ENCODE measurements around the gene MRPL12.

MRPL12 gene

GRCh38 chr17:81687770-81688541 lies 15.2 kb upstream of the MRPL12 start:
- 97% methylated on average over 40 of the region's 41 CpGs for WGBS (ENCODE audit: insufficient coverage)
- H3K27ac ChIP-seq (ENCODE audit: insufficient read depth in 1 of 2, low read depth in 1 of 2, low read length in 2 of 2, poor library complexity in 1 of 2, severe bottlenecking in 2 of 2), result no peak overlapping the region
- no peak overlapping the region for H3K4me3 ChIP-seq (ENCODE audit: control insufficient read depth in 1 of 7, extremely low read depth in 1 of 7, insufficient read depth in 4 of 7, low read depth in 2 of 7, low read length in 6 of 7)
- H3K4me1 ChIP-seq (ENCODE audit: control extremely low read depth in 1 of 4, control insufficient read depth in 4 of 4, insufficient read depth in 4 of 4, low read length in 3 of 4), result peaks cover 9 to 18% (median 15%) of the 10 kb centered on the region in 4 experiments
- DNase-seq, result no peak
- peaks cover 8 to 74% (median 46%) of the 10 kb centered on the region in 4 experiments for H3K36me3 ChIP-seq (ENCODE audit: control insufficient read depth in 4 of 4, insufficient read depth in 4 of 4, low read length in 3 of 4)
- no peaks in the 10 kb centered on the region for H3K27me3 ChIP-seq (replicated peaks in 2 of 5; ENCODE audit: control insufficient read depth in 4 of 5, insufficient read depth in 5 of 5, low read length in 4 of 5)
- POLR2A ChIA-PET, result no interaction called here
- no peaks in the 10 kb centered on the region for H3K9me3 ChIP-seq (ENCODE audit: control extremely low read depth in 1 of 5, control insufficient read depth in 4 of 5, insufficient read depth in 2 of 5, low read depth in 1 of 5, low read length in 4 of 5)
- CTCF ChIA-PET, result no interaction called here

GRCh38 chr17:81688616-81689015 lies 14.6 kb upstream of the MRPL12 start:
- 97% methylated on average over 14 of the region's 14 CpGs for WGBS (ENCODE audit: insufficient coverage)
- Histone ChIP-seq H3K27me3 (replicated peaks in 2 of 5; ENCODE audit: control insufficient read depth in 4 of 5, insufficient read depth in 5 of 5, low read length in 4 of 5) (no peaks in the 10 kb centered on the region), H3K27ac (ENCODE audit: insufficient read depth in 1 of 2, low read depth in 1 of 2, low read length in 2 of 2, poor library complexity in 1 of 2, severe bottlenecking in 2 of 2) (no peak overlapping the region), H3K36me3 (ENCODE audit: control insufficient read depth in 4 of 4, insufficient read depth in 4 of 4, low read length in 3 of 4) (peaks cover 8 to 78% (median 49%) of the 10 kb centered on the region in 4 experiments), H3K4me3 (ENCODE audit: control insufficient read depth in 1 of 7, extremely low read depth in 1 of 7, insufficient read depth in 4 of 7, low read depth in 2 of 7, low read length in 6 of 7) (no peak overlapping the region), H3K4me1 (ENCODE audit: control extremely low read depth in 1 of 4, control insufficient read depth in 4 of 4, insufficient read depth in 4 of 4, low read length in 3 of 4) (peaks cover 9 to 16% (median 15%) of the 10 kb centered on the region in 4 experiments), H3K9me3 (ENCODE audit: control extremely low read depth in 1 of 5, control insufficient read depth in 4 of 5, insufficient read depth in 2 of 5, low read depth in 1 of 5, low read length in 4 of 5) (no peaks in the 10 kb centered on the region)
- CTCF ChIA-PET, result no interaction called here
- POLR2A ChIA-PET, result no interaction called here
- no peak for DNase-seq

GRCh38 chr17:81690066-81690465 lies 13.1 kb upstream of the MRPL12 start:
- ChIA-PET CTCF (interaction anchor here (1.2 kb wide), 1 partner anchor 14 kb away, joined by 3 read pairs; no protein-coding TSS in a partner anchor), POLR2A (no interaction called here)
- DNase-seq, result no peak
- H3K27ac ChIP-seq (ENCODE audit: insufficient read depth in 1 of 2, low read depth in 1 of 2, low read length in 2 of 2, poor library complexity in 1 of 2, severe bottlenecking in 2 of 2), result no peak overlapping the region
- H3K9me3 ChIP-seq (ENCODE audit: control extremely low read depth in 1 of 5, control insufficient read depth in 4 of 5, insufficient read depth in 2 of 5, low read depth in 1 of 5, low read length in 4 of 5), result no peaks in the 10 kb centered on the region
- H3K27me3 ChIP-seq (replicated peaks in 2 of 5; ENCODE audit: control insufficient read depth in 4 of 5, insufficient read depth in 5 of 5, low read length in 4 of 5), result no peaks in the 10 kb centered on the region
- H3K4me3 ChIP-seq (ENCODE audit: control insufficient read depth in 1 of 7, extremely low read depth in 1 of 7, insufficient read depth in 4 of 7, low read depth in 2 of 7, low read length in 6 of 7), result no peak overlapping the region
- H3K36me3 ChIP-seq (ENCODE audit: control insufficient read depth in 4 of 4, insufficient read depth in 4 of 4, low read length in 3 of 4), result peaks cover 8 to 93% (median 56%) of the 10 kb centered on the region in 4 experiments
- WGBS (ENCODE audit: insufficient coverage), result 91% methylated on average over 18 of the region's 18 CpGs
- peaks cover 3 to 6% (median 4%) of the 10 kb centered on the region in 4 experiments for H3K4me1 ChIP-seq (ENCODE audit: control extremely low read depth in 1 of 4, control insufficient read depth in 4 of 4, insufficient read depth in 4 of 4, low read length in 3 of 4)

- H3K4me3 ChIP-seq (ENCODE audit: control insufficient read depth in 1 of 7, extremely low read depth in 1 of 7, insufficient read depth in 4 of 7, low read depth in 2 of 7, low read length in 6 of 7), result no peak overlapping the region
- no peaks in the 10 kb centered on the region for H3K27me3 ChIP-seq (replicated peaks in 2 of 5; ENCODE audit: control insufficient read depth in 4 of 5, insufficient read depth in 5 of 5, low read length in 4 of 5)
- WGBS (ENCODE audit: insufficient coverage), result 94% methylated on average over 14 of the region's 17 CpGs
- peaks cover 6 to 98% (median 57%) of the 10 kb centered on the region in 4 experiments for H3K36me3 ChIP-seq (ENCODE audit: control insufficient read depth in 4 of 4, insufficient read depth in 4 of 4, low read length in 3 of 4)
- ChIA-PET CTCF (interaction anchor here (1.2 kb wide), 1 partner anchor 15 kb away, joined by 3 read pairs; no protein-coding TSS in a partner anchor), POLR2A (no interaction called here)
- H3K4me1 ChIP-seq (ENCODE audit: control extremely low read depth in 1 of 4, control insufficient read depth in 4 of 4, insufficient read depth in 4 of 4, low read length in 3 of 4), result peaks cover 0 to 1% (median 0%) of the 10 kb centered on the region in 4 experiments
- H3K9me3 ChIP-seq (ENCODE audit: control extremely low read depth in 1 of 5, control insufficient read depth in 4 of 5, insufficient read depth in 2 of 5, low read depth in 1 of 5, low read length in 4 of 5), result no peaks in the 10 kb centered on the region
- no peak for DNase-seq
- no peak overlapping the region for H3K27ac ChIP-seq (ENCODE audit: insufficient read depth in 1 of 2, low read depth in 1 of 2, low read length in 2 of 2, poor library complexity in 1 of 2, severe bottlenecking in 2 of 2)
Observed at GRCh38 chr17:81690549-81690948, 12.6 kb upstream of the MRPL12 start.

GRCh38 chr17:81691196-81691595 lies 12.0 kb upstream of the MRPL12 start:
- Histone ChIP-seq H3K4me1 (ENCODE audit: control extremely low read depth in 1 of 4, control insufficient read depth in 4 of 4, insufficient read depth in 4 of 4, low read length in 3 of 4) (no peaks in the 10 kb centered on the region), H3K27ac (ENCODE audit: insufficient read depth in 1 of 2, low read depth in 1 of 2, low read length in 2 of 2, poor library complexity in 1 of 2, severe bottlenecking in 2 of 2) (no peak overlapping the region), H3K36me3 (ENCODE audit: control insufficient read depth in 4 of 4, insufficient read depth in 4 of 4, low read length in 3 of 4) (peaks cover 6 to 98% (median 58%) of the 10 kb centered on the region in 4 experiments), H3K4me3 (ENCODE audit: control insufficient read depth in 1 of 7, extremely low read depth in 1 of 7, insufficient read depth in 4 of 7, low read depth in 2 of 7, low read length in 6 of 7) (no peak overlapping the region), H3K9me3 (ENCODE audit: control extremely low read depth in 1 of 5, control insufficient read depth in 4 of 5, insufficient read depth in 2 of 5, low read depth in 1 of 5, low read length in 4 of 5) (no peaks in the 10 kb centered on the region), H3K27me3 (replicated peaks in 2 of 5; ENCODE audit: control insufficient read depth in 4 of 5, insufficient read depth in 5 of 5, low read length in 4 of 5) (no peaks in the 10 kb centered on the region)
- WGBS (ENCODE audit: insufficient coverage), result 96% methylated on average over 15 of the region's 18 CpGs
- no peak for DNase-seq
- CTCF ChIA-PET, result no interaction called here
- POLR2A ChIA-PET, result no interaction called here

GRCh38 chr17:81691608-81692007 lies 11.6 kb upstream of the MRPL12 start:
- DNase-seq, result no peak
- POLR2A ChIA-PET, result no interaction called here
- no peak overlapping the region for H3K4me3 ChIP-seq (ENCODE audit: control insufficient read depth in 1 of 7, extremely low read depth in 1 of 7, insufficient read depth in 4 of 7, low read depth in 2 of 7, low read length in 6 of 7)
- no peaks in the 10 kb centered on the region for H3K4me1 ChIP-seq (ENCODE audit: control extremely low read depth in 1 of 4, control insufficient read depth in 4 of 4, insufficient read depth in 4 of 4, low read length in 3 of 4)
- no peak overlapping the region for H3K27ac ChIP-seq (ENCODE audit: insufficient read depth in 1 of 2, low read depth in 1 of 2, low read length in 2 of 2, poor library complexity in 1 of 2, severe bottlenecking in 2 of 2)
- H3K36me3 ChIP-seq (ENCODE audit: control insufficient read depth in 4 of 4, insufficient read depth in 4 of 4, low read length in 3 of 4), result peaks cover 6 to 98% (median 58%) of the 10 kb centered on the region in 4 experiments
- CTCF ChIA-PET, result no interaction called here
- no peaks in the 10 kb centered on the region for H3K9me3 ChIP-seq (ENCODE audit: control extremely low read depth in 1 of 5, control insufficient read depth in 4 of 5, insufficient read depth in 2 of 5, low read depth in 1 of 5, low read length in 4 of 5)
- 96% methylated on average over 18 of the region's 20 CpGs for WGBS (ENCODE audit: insufficient coverage)
- H3K27me3 ChIP-seq (replicated peaks in 2 of 5; ENCODE audit: control insufficient read depth in 4 of 5, insufficient read depth in 5 of 5, low read length in 4 of 5), result no peaks in the 10 kb centered on the region

GRCh38 chr17:81693509-81694210 lies 9.5 kb upstream of the MRPL12 start:
- Histone ChIP-seq H3K27me3 (replicated peaks in 2 of 5; ENCODE audit: control insufficient read depth in 4 of 5, insufficient read depth in 5 of 5, low read length in 4 of 5) (no peaks in the 10 kb centered on the region), H3K27ac (ENCODE audit: insufficient read depth in 1 of 2, low read depth in 1 of 2, low read length in 2 of 2, poor library complexity in 1 of 2, severe bottlenecking in 2 of 2) (no peak overlapping the region), H3K4me3 (ENCODE audit: control insufficient read depth in 1 of 7, extremely low read depth in 1 of 7, insufficient read depth in 4 of 7, low read depth in 2 of 7, low read length in 6 of 7) (no peak overlapping the region), H3K9me3 (ENCODE audit: control extremely low read depth in 1 of 5, control insufficient read depth in 4 of 5, insufficient read depth in 2 of 5, low read depth in 1 of 5, low read length in 4 of 5) (no peaks in the 10 kb centered on the region), H3K36me3 (ENCODE audit: control insufficient read depth in 4 of 4, insufficient read depth in 4 of 4, low read length in 3 of 4) (peaks cover 10 to 98% (median 56%) of the 10 kb centered on the region in 4 experiments), H3K4me1 (ENCODE audit: control extremely low read depth in 1 of 4, control insufficient read depth in 4 of 4, insufficient read depth in 4 of 4, low read length in 3 of 4) (no peaks in the 10 kb centered on the region)
- POLR2A ChIA-PET, result interaction anchor here (0.7 kb wide), 1 partner anchor 119 kb away, joined by 3 read pairs; no protein-coding TSS in a partner anchor
- CTCF ChIA-PET, result interaction anchor here (1.6 kb wide), 1 partner anchor 10 kb away, joined by 4 read pairs; the partner anchor contains the start of genes ARL16 and HGS
- 96% methylated on average over 18 of the region's 35 CpGs for WGBS (ENCODE audit: insufficient coverage)
- DNase-seq, result no peak

All from common myeloid progenitor, CD34-positive (primary cell).